Kasumi-1 (cell line): ENCODE data around the gene NUP210L.
"Not testable (repeated sequence)": the region's sequence is repeated elsewhere in the genome, so short reads cannot be mapped to it uniquely, and the experiment has no call there.

Experiments
- DNase-seq, 2 experiments: peaks; one replicate each; lab custom pipeline; 2025; lab: John Stamatoyannopoulos, UW

The NUP210L gene

GRCh38 chr1:154170547-154171222, 15.8 kb upstream of the NUP210L start:
- DNase-seq: no peak

DNA sequence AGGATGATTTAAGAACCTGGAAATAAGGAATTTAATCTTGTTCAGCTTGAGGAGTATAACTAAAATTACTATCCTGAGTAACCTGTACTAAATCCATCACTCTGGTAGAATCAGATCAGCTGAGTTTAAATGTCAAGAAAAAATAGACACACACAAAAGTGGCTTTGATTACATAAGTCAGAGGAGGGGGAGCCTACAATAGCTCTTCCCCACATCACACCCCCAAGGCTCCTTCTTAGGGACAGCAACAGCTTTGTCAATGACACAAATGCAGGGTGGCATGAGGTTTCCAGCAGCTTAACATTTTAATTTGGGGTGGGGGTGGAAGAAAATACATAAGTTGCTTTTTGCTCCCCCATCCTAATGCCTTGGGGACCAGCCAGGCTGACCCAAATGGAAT, 12.6 kb upstream of the NUP210L start:
- no peak for DNase-seq

GRCh38 chr1:154166207-154166606, 11.3 kb upstream of the NUP210L start:
- DNase-seq: no peak

GRCh38 chr1:154159554-154159953, 4.7 kb upstream of the NUP210L start:
- no peak for DNase-seq

DNA sequence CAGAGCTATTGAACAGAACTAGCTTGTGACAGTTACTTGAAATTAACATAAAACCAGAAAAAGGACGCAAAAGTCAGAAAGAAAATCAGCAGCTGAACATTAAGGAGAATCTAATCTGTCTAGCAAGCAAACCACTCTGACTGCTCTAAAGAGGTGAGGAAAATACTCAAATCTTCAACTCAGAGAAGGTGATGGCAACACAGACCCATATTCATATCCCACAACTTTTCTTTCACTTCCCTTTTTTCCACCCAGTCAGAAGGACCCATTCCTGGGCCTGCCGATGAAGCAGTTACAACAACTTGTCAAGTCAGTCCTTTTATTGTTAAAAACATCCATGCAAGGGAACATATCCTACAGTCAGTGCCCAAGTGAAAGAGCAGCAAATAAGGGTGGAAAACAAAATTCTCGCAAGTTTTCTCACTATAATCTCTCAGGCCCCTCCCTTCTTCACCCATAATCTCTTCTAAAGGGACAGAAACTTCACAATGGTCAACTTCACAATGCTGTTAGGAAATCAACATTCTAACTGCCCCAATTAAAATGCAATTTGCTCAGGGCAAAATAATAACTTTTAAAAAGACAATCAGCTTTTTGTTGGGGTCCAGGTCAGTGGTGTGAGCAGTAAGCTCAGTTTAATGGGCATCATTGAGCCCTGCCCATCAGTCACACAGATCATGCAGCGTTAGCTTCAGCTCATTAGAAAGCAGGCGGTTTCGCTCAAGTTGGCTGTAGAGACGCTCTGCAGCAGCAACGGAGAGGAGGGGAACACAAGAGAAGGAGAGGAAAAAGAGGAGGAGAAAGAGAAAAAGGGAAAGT, 3.6 kb upstream of the NUP210L start:
- peak; percentile 49 to 52 for DNase-seq

- peak; percentile 95 to 96 for DNase-seq
Observed at GRCh38 chr1:154157520-154158306, 2.8 kb upstream of the NUP210L start.

DNA sequence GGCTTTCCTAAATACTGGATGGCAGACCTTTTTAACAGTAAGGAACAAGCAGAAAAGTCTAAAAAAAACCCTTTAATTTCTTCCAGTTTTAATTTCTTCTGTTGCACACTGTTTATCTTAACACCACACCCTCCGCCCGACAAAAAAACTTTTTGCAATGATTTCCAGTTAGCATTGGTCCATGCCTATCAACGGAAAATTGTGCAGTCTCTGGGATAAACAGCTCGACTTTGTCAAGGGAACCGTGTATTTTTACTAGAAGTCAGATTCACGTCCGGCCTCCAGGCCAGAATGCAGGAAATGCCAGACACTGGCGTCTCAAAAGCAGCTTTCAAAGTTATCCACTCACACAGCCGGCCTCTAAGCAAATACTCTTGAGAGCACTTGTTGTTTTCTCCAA, 378 bp upstream of the NUP210L start:
- DNase-seq: no peak

- no peak for DNase-seq
Observed at GRCh38 chr1:154154053-154154452, 820 bp downstream of the NUP210L start.

GRCh38 chr1:154151311-154151710, 3.6 kb downstream of the NUP210L start:
- no peak for DNase-seq

- DNase-seq: peak; percentile 38 to 52
Observed at GRCh38 chr1:154148807-154149206, 6.1 kb downstream of the NUP210L start.

DNA sequence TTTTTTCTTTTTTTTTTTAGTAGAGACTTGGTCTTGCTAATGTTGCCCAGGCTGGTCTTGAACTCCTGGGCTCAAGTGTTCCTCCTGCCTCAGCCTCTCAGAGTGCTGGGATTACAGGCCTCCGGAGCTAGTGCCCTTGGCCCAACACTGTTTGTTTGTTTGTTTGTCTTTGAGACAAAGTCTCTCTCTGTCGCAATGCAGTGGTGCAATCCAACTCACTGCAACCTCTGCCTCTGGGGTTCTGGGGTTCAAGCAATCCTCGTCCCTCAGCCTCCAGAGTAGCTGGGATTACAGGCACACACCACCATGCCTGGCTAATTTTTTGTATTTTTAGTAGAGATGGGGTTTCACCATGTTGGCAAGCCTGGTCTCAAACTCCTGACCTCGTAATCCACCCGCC, 7.4 kb downstream of the NUP210L start:
- DNase-seq: not testable (repeated sequence)

DNA sequence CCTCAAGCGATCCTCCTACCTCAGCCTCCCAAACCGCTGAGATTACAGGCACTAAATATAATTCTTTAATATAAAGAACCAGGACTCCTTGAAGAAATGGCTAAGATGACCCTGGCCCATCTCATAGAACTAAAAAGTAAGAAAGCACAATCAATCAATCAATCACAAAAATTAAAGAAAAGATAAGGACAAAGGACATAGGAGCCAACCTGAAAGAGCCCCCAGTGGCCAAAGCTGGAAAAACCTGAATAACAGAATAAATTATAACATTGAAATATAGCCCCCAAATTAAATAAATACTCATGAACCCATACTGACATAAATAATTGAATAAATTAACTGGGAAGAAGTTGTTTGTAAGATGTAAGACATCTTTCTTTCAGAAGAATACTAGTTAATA, 8.9 kb downstream of the NUP210L start:
- DNase-seq: peak; percentile 5 to 31

GRCh38 chr1:154142358-154142757, 12.5 kb downstream of the NUP210L start:
- no peak for DNase-seq

- DNase-seq: no peak
Observed at GRCh38 chr1:154141240-154141639, 13.6 kb downstream of the NUP210L start.

- no peak for DNase-seq
Observed at GRCh38 chr1:154137888-154138287, 17.0 kb downstream of the NUP210L start.

DNA sequence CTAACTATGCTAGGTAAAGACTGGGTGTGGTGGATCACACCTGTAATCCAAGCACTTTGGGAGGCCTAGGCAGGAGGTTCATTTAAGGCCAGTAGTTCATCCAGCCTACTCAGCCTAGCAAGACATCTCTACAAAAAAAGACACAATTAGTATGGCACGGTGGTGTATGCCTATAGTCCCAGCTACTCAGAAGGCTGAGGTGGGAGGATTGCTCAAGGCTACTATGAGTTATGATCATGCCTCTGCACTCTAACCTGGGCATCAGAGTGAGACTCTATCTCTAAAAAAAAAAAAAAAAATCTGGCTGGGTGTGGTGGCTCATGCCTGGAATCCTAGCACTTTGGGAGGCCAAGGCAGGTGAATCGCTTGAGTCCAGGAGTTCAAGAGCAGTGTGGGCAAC, 21.6 kb downstream of the NUP210L start:
- no peak for DNase-seq

DNA sequence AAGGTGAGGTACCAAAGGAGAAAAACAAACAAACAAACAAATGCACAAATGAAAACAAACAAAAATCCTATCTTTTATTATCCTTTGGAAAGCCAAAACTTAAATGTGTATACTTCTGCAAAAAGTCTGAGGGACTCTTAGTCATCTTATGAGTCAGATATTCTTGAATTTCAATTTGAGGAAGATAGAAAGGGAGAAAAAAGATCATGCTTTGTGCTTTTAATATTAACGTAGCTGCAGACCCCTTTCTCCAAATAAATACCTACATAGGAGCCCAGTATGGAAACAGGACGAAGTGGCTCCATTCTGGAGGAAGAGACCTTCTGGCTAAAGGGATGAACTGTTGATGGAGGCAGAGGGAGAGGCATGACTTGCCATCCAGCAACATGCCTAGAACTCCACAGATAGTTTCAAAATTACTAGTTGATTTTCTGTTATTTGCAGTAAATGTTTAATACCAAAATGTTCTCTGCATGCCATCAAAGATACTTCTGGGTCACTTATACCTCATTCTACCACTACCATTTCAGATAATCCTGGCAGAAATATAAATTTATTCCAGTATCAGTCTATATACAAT, 25.4 kb downstream of the NUP210L start:
- peak; percentile 18 to 37 for DNase-seq

- not testable (repeated sequence) for DNase-seq
Observed at GRCh38 chr1:154123205-154123604, 31.7 kb downstream of the NUP210L start.

- DNase-seq: no peak
Observed at GRCh38 chr1:154117642-154118041, 37.2 kb downstream of the NUP210L start.

- no peak for DNase-seq
Observed at GRCh38 chr1:154115180-154115579, 39.7 kb downstream of the NUP210L start.

GRCh38 chr1:154104433-154105082, 50.3 kb downstream of the NUP210L start:
- DNase-seq: no peak

DNA sequence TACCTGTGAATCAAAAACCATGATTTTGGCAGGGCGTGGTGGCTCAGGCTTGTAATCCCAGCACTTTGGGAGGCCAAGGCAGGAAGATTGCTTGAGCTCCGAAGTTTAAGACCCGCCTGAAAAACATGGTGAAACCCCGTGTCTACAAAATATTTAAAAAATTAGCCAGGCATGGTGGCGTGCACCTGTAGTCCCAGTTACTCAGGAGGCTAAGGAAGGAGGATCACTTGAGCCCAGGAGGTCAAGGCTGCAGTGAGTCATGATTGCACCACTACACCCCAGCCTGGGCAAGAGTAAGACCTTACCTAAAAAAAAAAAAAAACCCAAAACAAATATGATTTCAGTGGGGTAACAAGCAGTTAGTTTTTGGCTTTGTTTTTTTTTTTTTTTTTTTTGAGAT, 54.7 kb downstream of the NUP210L start:
- DNase-seq: not testable (repeated sequence)
